Stimulated activated naive CD4-positive, alpha-beta T cell (primary cell): Measurements from ENCODE around the gene SFMBT1.

ENCODE experiments used
- DNase-seq, 6 experiments: peaks; one replicate each; lab custom pipeline; 2025; lab: John Stamatoyannopoulos, UW

SFMBT1 gene

DNA sequence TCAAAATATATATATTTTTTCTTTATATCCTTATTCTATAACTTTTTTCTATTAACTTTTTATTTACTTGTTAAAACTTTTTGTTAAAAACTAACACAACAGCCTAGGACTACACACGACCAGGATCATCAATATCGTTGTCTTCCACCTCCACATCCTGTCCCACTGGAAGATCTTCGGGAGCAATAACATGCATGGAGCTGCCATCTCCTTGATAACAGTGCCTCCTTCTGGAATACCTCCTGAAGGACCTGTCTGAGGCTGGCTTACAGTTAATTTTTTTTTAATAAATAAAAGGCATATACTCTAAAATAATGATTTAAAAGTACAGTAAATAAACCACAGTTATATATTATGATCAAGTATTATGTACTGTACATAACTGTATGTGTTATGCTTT, 58.9 kb downstream of the SFMBT1 start:
- DNase-seq = peak in 1 of 6 experiments; percentile 4

DNA sequence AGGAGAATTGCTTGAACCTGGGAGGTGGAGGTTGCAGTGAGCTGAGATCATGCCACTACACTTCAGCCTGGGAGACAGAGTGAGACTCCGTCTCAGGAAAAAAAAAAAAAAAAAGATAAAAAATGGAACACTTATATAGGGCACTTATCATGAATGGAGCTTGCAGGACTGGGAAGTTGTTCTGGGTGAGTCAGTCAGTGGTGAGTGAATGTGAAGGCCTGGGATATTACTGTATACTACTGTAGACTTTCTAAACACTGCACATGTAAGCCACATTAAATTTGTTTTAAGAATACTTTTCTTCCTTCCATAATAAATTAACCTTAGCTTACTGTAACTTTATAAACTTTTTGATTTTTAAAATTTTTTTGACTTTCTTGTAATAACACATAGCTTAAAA, 59.8 kb downstream of the SFMBT1 start:
- no peak for DNase-seq

- DNase-seq = no peak
Observed at GRCh38 chr3:52983828-52984227, 62.0 kb downstream of the SFMBT1 start.

DNA sequence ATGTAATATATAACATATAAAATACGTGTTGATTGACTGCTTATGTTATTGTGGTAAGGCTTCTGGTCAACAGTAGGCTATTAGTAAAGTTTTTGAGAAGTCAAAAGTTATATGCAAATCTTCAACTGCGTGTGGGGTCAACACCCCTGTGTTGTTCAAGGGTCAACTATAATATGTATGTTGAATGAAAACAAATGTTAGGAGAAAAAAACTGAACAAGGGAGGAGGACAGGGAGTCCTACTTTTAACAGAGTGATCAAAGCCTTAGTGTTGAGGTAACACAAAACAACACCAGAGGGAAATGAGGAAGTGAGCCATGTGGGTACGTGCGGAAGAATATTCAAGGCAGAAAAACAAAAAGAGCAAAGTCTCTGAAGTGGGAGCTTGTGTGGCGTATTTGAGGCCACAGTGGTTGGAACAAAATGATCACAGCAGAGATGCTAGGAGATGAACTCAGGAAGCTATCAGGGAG, 62.5 kb downstream of the SFMBT1 start:
- peak; percentile 38 to 92 (median 67) for DNase-seq

- peak in 1 of 6 experiments; percentile 74 for DNase-seq
Observed at GRCh38 chr3:52982839-52983238, 63.0 kb downstream of the SFMBT1 start.

DNA sequence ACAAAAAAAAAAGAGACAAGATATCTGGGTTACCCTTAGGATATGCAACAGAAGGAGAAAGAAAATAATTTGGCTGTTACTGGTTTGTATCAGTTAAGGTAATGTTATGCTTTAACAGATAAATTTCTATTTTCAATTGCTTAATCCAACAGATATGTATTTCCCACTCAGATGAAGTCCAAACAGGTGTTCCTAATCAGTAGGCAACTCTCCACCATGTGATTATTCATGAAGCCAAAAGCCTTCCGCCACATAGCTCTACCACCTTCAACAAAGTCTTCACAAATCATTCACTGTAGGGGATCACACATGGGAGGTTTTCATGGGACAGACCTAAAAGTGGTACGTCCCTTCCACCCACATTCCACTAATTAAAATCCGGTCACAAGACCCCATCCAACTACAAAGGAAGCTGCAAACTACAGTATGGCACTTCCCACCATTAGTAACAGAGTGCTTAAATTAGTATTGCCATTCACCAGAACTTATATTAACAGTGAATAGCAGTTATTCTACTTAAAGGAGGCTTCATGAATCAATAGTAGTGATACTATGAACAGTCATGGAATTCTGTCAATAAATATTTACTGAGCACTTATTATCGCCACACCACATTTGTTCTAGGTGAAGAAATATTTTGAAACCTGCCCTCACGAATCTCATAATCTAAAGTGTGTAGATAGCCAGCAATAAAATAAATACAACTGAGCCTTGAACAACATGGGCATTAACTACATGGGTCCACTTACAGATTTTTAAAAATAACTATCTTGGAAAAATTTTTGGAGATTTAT, 66.5 kb downstream of the SFMBT1 start:
- no peak for DNase-seq

DNA sequence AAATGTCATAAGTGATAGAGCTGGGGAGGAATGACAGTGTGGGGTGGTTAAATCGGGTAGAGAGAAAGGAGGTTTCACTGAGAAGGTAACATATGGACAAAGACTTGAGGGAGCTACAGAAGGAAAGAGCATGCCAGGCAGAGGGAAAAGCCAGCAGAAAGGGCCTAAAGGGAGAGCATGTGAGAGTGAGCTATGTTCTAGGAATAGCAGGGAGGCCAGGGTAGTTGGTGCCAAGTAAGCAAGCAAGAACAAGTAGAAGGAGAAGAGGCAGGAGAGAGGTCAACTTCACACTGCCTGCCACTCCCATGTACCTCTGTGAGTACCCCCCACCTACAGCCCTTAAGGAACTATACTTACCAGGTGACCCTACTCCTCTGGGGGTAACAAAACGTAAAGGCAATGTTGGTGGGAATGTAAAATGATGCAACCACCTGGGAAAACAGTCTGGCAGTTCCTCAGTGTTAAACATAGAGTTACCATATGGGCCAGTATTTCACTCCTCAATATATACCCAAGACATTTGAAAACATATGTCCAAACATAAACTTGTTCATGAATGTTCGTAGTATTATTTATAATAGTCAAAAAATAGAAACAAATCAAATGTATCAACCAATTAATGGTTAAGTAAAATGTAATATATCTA, 67.6 kb downstream of the SFMBT1 start:
- no peak for DNase-seq

GRCh38 chr3:52973806-52974205, 72.1 kb downstream of the SFMBT1 start:
- no peak for DNase-seq

- no peak for DNase-seq
Observed at GRCh38 chr3:52971895-52972294, 74.0 kb downstream of the SFMBT1 start.

DNA sequence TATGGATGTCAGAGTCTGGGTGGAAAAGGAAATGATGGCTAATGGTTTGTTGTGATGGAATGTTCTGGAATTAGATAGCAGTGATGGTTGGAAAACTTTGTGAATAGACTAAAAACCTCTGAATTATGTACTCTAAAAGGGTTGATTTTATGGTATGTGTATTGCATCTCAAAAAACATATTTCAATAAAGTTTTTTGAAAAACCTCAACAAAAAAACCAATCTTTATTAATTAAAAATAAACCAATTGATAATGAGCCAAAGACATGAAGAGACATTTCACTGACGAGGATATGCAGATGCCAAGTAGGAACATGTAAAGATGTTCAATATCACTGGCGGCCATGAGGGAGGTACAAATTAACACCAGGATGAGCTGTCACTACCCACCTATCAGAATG, 78.5 kb downstream of the SFMBT1 start:
- no peak for DNase-seq

- DNase-seq = no peak
Observed at GRCh38 chr3:52962160-52962559, 83.7 kb downstream of the SFMBT1 start.

DNA sequence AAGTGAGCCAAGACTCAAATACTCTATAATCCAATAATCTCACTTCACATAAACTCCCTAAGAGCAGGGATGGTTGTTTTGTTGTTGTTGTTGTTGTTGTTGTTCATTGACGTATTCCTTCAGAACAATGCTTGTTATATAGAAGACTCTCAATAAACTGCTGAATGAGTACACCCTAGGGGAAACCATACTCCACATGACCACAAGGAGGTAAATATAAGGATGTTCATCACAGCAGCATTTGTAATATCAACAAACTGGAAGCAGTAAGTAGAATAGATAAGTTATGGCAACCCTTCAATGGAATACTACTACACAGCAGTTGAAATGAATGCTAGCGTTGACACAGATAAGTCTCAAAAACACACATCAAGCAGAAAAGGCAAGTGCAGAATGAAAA, 86.1 kb downstream of the SFMBT1 start:
- no peak for DNase-seq

DNA sequence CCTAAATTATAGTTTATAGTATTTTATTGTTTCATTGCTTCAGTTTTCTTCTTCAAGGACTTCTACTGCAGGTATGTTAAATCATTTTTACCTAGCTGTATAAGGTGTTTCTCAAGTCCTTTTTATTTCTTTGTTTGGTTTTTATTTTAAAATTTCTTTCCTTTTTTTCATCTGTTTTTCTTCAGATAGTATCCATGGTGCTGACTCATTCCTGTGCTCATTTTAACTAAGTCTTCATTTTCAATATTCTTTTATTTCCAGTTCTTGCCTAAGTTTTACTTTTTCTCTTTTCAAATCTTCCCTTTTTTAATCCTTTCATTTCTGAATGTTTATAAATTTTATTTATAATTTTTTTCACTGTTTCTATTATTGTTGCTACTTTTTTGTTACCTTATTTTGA, 106.3 kb downstream of the SFMBT1 start:
- DNase-seq = no peak

DNA sequence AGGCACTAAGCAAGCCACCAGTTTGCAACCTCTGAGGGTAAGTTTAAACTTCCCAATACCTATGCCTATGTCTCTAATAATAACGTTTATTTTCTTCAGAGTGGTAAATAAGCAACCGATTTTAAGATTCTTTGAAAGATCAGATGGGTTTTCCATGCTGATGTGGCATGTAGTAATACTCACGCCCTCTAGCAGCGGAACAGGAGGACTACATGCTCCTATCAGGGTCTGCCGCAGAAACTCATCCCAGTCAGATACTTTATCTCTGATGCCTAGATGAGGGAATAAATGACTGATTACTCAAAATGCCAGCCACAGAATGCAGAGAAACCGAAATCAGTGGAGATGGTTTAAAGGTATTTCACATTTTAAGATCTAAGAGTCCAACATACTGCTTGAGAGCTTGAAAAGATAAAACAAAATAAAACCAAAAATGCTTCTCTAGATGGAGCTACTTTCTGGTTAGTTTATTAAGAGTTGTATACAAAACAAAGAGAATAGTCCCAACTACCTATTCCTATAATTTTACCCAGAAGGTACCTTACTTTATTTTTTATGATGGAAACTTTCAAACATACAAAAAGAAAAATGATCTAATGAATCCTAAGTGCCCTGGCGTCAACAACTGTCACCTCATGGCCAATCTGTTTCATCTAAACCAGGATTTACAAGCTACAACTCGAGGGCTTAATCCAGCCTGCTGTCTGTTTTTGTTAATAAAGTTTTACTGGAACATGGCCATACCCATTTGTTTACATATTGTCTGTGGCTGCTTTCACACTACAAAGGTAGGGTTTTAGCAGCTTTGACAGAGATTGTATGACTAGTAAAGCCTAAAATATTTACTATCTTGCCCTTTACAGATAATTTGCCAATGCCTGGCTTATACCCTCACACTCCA, 111.0 kb downstream of the SFMBT1 start:
- DNase-seq = peak in 5 of 6 experiments; percentile 5 to 52 (median 29)

DNA sequence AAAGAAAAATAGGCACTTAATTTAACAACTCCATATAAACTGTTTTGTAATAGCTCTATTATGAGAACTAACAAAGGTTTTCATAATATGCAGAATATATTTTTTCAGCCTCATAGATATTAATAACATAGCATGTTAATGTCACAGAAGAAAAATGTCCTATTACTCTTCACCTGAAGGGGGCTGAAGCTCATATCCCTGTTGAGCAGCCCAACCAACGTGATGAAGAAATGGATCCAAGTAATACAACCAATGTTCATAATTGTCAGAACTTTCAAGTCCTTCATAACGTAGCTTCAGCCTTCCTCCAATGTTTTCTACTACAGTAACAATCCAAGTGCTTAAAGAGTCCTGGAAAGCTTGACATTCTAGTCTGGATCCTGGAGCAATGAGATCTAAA, 114.0 kb downstream of the SFMBT1 start:
- DNase-seq = no peak

DNA sequence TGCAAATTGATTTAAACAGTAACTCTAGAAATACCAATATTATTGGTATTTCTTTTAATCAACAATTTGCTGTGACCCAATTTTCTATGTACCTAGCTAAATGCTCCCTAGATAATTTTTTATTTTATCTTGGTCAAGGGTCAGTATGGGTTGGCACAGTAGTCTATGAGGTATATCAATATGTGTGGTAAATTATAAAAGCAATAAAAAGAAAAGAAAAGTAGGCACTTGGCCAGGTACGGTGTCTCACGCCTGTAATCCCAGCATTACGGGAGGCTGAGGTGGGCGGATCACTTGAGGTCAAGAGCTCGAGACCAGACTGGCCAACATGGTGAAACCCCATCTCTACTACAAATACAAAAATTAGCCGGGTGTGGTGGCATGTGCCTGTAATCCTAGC, 114.5 kb downstream of the SFMBT1 start:
- no peak for DNase-seq

- DNase-seq = no peak
Observed at GRCh38 chr3:52930748-52931147, 115.1 kb downstream of the SFMBT1 start.

GRCh38 chr3:52926554-52926953, 119.3 kb downstream of the SFMBT1 start:
- DNase-seq = no peak

GRCh38 chr3:52925405-52926313, 120.2 kb downstream of the SFMBT1 start:
- DNase-seq = no peak

- no peak for DNase-seq
Observed at GRCh38 chr3:52923963-52924362, 121.9 kb downstream of the SFMBT1 start.

DNA sequence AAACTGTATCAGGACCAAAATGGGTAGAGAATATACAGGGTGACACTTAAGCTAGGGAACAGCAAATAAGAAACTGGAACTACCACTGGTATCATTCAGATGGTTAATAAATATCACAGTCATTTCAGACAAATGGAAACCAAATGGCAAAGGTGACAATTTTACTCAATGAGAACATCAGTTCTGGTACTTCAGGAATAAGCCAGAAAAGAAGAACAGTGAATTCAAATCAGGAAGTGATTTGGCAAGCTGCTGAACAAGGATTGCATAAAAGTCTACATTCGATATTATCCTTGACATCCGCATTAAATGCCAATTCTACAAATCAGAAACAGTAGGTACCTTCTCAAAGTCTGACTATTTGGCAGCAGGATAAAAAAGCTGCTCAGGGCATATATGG, 125.0 kb downstream of the SFMBT1 start:
- no peak for DNase-seq
